Activated CD4-positive, alpha-beta T cell treated with anti-CD3 and anti-CD28 coated beads for 4 hours (primary cell): Measurements from ENCODE around the gene CLIP1.
A peak's percentile ranks its signal among the peaks of the same experiment; 100 is the strongest.
"Not testable (repeated sequence)": the region's sequence is repeated elsewhere in the genome, so short reads cannot be mapped to it uniquely, and the experiment has no call there.

Source experiments
- DNase-seq, 2 donors: peaks; one replicate each; pipeline ENCODE4 v3.0.0-alpha.2; 2020

The CLIP1 gene

GRCh38 chr12:122394626-122395194 lies 27.8 kb downstream of the CLIP1 start:
- DNase-seq, result no peak

- DNase-seq, result no peak
Observed at GRCh38 chr12:122393817-122394216, 28.7 kb downstream of the CLIP1 start.

- no peak for DNase-seq
Observed at GRCh38 chr12:122392411-122392810, 30.1 kb downstream of the CLIP1 start.

DNA sequence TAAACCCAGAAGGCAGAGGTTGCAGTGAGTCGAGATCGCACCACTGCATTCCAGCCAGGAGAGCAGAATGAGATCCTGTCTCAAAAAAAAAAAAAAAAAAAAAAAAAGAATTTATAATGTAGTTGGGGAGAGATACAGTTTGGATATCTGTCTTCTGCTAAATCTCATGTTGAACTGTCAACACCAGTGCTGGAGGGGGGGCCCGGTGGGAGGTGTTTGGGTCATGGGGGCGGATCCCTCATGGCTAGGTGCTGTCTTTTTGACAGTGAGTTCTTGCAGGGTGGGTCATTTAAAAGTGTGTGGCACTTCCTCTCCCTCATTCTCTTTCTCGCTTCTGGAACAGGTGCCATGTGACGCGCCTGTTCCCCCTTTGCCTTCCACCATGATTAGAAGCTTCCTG lies 32.8 kb downstream of the CLIP1 start:
- DNase-seq, result no peak

DNA sequence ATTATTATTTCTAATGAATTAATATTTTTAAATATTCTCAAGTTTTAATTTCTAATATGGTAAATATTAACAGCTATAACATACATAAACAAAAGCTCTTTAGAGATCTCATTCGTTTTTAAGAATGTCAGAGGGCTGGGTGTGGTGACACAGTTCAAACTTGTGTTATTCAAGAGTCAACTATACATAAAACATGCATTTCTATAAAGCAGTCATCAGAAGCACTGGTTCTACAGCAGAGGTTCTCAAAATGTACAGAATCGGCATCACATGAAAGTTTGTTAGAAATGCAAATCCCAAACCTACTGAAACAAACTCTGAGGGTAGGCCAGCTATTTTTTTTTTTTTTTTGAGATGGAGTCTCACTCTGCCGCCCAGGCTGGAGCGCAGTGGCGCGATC lies 34.6 kb downstream of the CLIP1 start:
- no peak for DNase-seq

DNA sequence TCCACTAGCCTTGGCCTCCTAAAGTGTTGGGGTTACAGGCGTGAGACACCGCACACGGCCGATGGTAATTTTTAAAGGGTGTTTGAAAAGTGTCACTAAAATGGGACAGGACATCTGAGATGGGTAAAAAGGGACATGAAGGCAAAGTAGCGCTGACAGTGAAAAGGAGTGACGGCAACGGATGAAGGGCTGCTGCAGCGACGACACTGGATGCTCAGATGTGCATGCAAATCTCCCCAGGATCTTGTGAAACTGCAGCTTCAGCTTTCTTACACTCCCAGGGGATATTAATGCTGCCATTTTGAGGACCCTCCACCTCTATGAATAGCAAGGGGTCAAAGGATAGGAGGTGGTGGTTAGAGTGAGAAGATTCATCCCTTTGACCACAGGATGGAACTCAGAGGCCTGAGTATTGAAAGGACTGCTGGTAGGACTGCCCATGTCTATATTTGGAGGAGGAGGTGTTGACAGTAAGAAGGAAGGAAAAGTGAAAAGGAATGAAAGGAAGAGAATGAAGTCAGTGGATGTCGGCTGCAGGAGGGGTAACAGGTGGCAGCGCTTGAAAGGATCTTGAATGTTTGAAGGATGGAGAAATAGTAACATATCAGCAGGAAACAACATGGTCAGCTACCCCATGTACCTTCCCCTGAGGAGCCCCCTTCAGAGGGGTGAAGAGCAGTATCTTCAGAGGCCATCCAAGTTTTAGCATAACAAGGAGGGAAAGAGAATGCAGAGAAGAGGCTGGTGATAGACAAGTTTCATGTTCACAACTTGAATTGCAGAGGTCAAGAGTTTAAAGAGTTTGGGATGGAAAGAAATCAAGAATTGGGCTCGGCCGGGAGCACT lies 37.1 kb downstream of the CLIP1 start:
- no peak for DNase-seq

GRCh38 chr12:122382919-122383350 lies 39.5 kb downstream of the CLIP1 start:
- DNase-seq, result no peak

DNA sequence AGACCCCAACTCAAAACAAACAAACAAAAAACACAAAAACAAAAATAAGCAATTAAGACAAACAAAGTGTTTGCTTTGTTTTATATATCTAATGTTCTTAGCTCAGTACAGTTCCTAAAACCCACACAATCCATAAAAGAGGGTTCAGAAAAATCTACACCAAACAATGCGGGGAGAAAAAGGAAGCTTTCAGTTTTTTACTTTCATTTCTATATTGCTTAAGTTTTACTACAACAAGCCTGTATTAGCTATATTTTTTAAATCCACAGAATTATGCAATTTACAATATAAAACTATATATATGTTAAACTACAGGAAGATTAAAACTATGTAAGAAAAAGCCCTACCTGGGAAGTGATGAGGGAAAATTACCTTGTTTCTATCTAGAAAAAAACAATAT lies 41.4 kb downstream of the CLIP1 start:
- no peak for DNase-seq

- DNase-seq, result not testable (repeated sequence)
Observed at GRCh38 chr12:122376751-122377150, 45.7 kb downstream of the CLIP1 start.

DNA sequence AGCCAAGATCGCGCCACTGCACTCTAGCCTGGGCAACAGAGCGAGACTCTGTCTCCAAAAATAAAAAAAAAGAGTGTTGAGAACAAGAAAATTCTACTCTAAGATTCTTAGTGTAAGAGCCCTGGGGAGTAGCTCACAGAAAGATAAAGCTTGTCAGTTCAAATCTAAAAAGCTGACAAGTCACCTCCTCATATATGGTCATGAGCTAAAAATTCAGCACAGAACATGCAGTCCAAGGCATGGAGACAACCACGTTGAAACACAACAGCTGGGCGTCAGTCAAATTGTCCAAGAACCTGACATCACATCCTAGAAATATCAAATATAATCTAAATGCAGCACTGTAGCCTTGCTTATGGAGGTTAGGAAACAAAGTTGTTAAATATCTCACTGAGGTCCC lies 47.8 kb downstream of the CLIP1 start:
- DNase-seq, result no peak

DNA sequence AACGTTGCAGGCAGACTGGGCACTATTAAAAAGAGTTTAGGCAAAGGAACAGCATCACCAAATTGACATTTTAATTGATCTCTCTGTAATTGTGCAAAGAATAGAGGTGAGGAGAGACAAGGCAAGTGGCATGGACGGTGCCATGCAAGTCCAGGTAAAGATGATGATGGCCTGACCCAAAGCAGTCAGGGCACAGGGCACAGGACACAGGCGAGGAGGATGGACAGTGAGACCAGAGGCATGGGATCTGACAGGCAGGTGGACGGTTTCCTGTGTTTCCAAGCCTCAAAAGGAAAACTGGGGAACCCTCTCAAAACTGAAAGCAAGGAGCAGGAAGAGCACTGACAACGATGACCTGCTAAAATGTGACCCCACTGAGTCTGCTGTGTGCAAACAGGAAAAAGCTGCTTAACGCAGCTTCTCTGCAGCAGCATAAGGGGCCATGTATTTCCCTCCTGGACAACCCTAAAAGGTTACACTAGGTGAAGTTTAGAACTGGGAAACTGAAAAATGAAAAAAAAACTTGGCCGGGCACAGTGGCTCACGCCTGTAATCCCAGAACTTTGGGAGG lies 50.9 kb downstream of the CLIP1 start:
- DNase-seq, result no peak

- no peak for DNase-seq
Observed at GRCh38 chr12:122368361-122369073, 54.0 kb downstream of the CLIP1 start.

DNA sequence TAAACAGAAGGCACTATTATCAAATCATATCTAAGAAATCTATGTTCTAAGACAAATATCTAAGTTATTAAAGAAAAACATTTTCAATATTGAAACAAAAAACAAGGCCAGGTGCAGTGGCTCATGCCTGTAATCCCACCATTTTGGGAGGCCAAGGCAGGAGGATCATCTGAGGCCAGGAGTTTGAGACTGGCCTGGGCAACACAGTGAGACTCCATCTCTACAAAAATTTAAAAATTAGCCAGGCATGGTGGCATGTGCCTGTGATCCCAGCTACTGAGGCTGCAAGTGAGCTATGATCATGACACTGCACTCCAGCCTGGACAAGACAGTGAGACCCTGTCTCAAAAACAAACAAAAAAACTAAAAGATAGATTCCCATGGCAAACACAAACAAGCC lies 54.8 kb downstream of the CLIP1 start:
- DNase-seq, result not testable (repeated sequence)

- no peak for DNase-seq
Observed at GRCh38 chr12:122366685-122367475, 55.6 kb downstream of the CLIP1 start.

DNA sequence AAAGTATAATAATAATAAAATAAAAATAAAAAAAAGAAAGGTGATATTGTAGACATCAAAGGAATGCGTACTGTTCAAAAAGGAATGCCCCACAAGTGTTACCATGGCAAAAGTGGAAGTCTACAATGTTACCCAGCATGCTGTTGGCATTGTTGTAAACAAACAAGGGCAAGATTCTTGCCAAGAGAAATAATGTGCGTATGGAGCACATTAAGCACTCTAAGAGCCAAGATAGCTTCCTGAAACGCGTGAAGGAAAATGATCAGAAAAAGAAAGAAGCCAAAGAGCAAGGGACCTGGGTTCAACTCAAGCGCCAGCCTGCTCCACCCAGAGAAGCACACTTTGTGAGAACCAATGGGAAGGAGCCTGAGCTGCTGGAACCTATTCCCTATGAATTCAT lies 57.2 kb downstream of the CLIP1 start:
- not testable (repeated sequence) for DNase-seq

DNA sequence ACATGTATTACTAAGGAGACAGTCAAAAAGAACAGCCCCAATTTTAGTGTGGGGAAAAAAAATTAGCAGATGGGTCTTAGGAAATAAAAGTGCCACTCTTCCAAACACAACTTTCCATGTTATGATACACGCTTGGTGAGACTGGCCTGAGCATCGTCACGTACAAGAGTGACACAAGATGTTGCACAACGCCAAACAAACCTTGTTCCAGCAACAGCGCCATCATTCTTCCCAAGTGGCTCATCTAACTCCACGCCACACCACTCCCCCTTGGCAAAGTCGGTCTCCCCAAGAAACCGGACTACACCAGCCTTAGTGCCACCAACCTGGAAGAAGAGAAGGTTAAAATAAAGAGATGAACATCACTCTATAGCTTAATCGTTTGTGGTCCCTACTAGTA lies 58.7 kb downstream of the CLIP1 start:
- no peak for DNase-seq

- DNase-seq, result no peak
Observed at GRCh38 chr12:122362755-122363154, 59.7 kb downstream of the CLIP1 start.

DNA sequence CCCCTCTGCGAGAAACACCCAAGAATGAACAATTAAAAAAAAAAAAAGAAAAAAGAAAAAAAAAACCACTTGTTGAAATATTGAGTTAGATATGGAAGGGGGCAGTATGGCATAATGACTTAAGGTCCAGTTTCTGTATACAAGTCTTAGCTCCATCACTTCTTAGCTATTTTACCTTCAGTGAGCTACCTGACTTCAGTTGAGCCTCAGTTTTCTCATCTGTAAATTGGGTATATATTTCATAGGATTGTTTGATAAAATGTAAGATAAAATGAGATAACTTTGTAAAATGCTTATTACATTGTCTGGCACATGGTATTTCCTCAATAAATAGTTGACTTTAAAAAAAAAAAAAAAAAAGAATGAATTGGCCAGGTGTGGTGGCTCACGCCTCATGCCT lies 64.1 kb downstream of the CLIP1 start:
- not testable (repeated sequence) for DNase-seq

DNA sequence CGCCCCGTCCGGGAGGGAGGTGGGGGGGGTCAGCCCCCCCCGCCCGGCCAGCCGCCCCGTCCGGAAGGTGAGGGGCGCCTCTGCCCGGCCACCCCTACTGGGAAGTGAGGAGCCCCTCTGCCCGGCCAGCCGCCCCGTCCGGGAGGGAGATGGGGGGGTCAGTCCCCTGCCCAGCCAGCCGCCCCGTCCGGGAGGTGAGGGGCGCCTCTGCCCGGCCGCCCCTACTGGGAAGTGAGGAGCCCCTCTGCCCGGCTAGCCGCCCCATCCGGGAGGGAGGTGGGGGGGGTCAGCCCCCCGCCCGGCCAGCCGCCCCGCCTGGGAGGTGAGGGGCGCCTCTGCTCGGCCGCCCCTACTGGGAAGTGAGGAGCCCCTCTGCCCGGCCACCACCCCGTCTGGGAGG lies 64.9 kb downstream of the CLIP1 start:
- DNase-seq, result not testable (repeated sequence)

GRCh38 chr12:122356991-122357390 lies 65.5 kb downstream of the CLIP1 start:
- DNase-seq, result not testable (repeated sequence)

- DNase-seq, result peak; percentile 36 to 58
Observed at GRCh38 chr12:122356192-122356635, 66.3 kb downstream of the CLIP1 start.

DNA sequence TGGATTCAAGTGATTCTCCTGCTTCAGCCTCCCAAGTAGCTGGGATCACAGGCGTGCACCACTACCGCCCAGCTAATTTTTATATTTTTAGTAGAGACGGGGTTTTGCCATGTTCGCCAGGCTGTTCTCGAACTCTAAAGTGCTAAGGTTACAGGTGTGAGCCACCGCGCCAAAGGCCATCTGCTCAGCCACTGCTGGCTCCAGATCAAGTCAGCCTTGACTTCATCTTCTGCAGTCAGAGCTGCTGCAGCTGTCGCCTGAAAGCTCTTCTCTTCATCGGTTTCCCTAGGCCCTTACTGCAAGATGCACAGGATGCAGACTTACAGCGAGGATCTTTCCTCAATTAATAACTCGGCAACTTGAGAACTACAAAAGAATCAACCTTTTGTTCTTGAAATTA lies 66.8 kb downstream of the CLIP1 start:
- no peak for DNase-seq
